Measurements from ENCODE around the gene PDIA6.

Gene PDIA6

DNA sequence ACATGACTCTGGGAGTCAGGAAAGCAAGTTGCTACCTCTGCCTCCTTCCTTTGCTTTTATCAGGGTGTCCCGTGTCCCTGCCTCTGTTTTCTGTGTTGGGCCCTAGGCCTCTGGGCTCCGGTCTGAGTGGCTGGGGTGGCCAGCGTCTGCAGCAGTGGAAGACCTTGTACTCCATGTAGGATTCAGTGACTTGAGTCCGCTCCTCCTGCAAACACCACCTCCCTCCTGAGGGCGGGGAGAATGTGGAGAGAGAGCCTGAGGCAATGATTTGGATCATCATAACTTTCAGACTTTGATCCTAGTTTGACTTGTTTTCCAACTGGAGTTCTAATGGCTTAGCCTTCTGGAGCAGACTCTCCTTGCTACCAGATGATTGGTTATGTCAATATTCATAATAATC is 60.3 kb downstream of the PDIA6 start:
- no peak overlapping the region for H3K27ac ChIP-seq (ENCODE audit: low read depth, low read length, poor library complexity, severe bottlenecking)
- no peaks in the 10 kb centered on the region; the same call in 1 of the 2 replicates for H3K36me3 ChIP-seq (ENCODE audit: insufficient read depth, low read length)
- H3K27me3 ChIP-seq (ENCODE audit: insufficient read depth, low read length): no peaks in the 10 kb centered on the region
- H3K4me2 ChIP-seq (ENCODE audit: low read length): no peak overlapping the region
- H3K9me3 ChIP-seq (ENCODE audit: low read length): no peaks in the 10 kb centered on the region
- peaks cover 10% of the 10 kb centered on the region for H3K4me1 ChIP-seq (ENCODE audit: insufficient read depth, low read length, severe bottlenecking)
- H4K20me1 ChIP-seq (ENCODE audit: insufficient read depth, low read length): no peaks in the 10 kb centered on the region
- no peaks in the 10 kb centered on the region for H3F3A ChIP-seq (ENCODE audit: insufficient read depth, low read length)
- H3K79me2 ChIP-seq (ENCODE audit: insufficient read depth, low read length): no peaks in the 10 kb centered on the region
- H3K4me3 ChIP-seq (ENCODE audit: low read depth, low read length, poor library complexity, severe bottlenecking): no peak overlapping the region
- no peaks in the 10 kb centered on the region for H3K9me2 ChIP-seq (ENCODE audit: low read depth, low read length)
- no peak overlapping the region for H3K9ac ChIP-seq (ENCODE audit: low read length)
- H2AFZ ChIP-seq (ENCODE audit: low read length): no peak overlapping the region
- TF ChIP-seq, protein P1, sequence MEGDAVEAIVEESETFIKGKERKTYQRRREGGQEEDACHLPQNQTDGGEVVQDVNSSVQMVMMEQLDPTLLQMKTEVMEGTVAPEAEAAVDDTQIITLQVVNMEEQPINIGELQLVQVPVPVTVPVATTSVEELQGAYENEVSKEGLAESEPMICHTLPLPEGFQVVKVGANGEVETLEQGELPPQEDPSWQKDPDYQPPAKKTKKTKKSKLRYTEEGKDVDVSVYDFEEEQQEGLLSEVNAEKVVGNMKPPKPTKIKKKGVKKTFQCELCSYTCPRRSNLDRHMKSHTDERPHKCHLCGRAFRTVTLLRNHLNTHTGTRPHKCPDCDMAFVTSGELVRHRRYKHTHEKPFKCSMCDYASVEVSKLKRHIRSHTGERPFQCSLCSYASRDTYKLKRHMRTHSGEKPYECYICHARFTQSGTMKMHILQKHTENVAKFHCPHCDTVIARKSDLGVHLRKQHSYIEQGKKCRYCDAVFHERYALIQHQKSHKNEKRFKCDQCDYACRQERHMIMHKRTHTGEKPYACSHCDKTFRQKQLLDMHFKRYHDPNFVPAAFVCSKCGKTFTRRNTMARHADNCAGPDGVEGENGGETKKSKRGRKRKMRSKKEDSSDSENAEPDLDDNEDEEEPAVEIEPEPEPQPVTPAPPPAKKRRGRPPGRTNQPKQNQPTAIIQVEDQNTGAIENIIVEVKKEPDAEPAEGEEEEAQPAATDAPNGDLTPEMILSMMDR (IDR thresholded peaks at IDR 0.05; ENCODE audit: low read length): no peak
- no peak for TF ChIP-seq EZH2 (IDR thresholded peaks at IDR 0.05; ENCODE audit: borderline replicate concordance, low read length)

DNA sequence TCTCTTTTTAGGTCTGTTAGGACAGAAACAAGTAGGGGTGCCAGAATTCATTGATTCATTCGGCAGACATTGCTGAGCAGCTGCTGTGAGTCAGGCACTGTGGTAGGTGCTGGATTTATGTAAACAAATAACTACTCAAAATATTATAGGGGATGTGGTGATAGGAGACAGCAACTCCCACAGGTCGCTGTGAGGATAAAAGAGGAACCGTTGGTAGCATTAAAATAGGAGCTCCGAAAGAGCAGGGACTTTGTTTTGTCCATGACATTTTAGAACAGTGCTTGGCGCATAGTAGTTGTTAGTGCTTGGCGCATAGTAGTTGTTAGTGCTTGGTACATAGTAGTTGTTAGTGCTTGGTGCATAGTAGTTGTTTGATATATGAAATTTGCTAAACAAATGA is 62.0 kb downstream of the PDIA6 start:
- Histone ChIP-seq H2AFZ (ENCODE audit: low read length) (no peak overlapping the region), H3K27me3 (ENCODE audit: insufficient read depth, low read length) (no peaks in the 10 kb centered on the region), H3K9me3 (ENCODE audit: low read length) (no peaks in the 10 kb centered on the region), H3F3A (ENCODE audit: insufficient read depth, low read length) (no peaks in the 10 kb centered on the region), H3K27ac (ENCODE audit: low read depth, low read length, poor library complexity, severe bottlenecking) (no peak overlapping the region), H3K79me2 (ENCODE audit: insufficient read depth, low read length) (no peaks in the 10 kb centered on the region), H3K4me2 (ENCODE audit: low read length) (no peak overlapping the region), H3K4me3 (ENCODE audit: low read depth, low read length, poor library complexity, severe bottlenecking) (no peak overlapping the region), H3K9me2 (ENCODE audit: low read depth, low read length) (no peaks in the 10 kb centered on the region), H3K9ac (ENCODE audit: low read length) (no peak overlapping the region), H3K4me1 (ENCODE audit: insufficient read depth, low read length, severe bottlenecking) (peaks cover 25% of the 10 kb centered on the region), H3K36me3 (ENCODE audit: insufficient read depth, low read length) (no peaks in the 10 kb centered on the region; the same call in 1 of the 2 replicates), H4K20me1 (ENCODE audit: insufficient read depth, low read length) (no peaks in the 10 kb centered on the region)
- TF ChIP-seq EZH2 (IDR thresholded peaks at IDR 0.05; ENCODE audit: borderline replicate concordance, low read length): no peak
- TF ChIP-seq, protein P1 (IDR thresholded peaks at IDR 0.05; ENCODE audit: low read length): no peak

DNA sequence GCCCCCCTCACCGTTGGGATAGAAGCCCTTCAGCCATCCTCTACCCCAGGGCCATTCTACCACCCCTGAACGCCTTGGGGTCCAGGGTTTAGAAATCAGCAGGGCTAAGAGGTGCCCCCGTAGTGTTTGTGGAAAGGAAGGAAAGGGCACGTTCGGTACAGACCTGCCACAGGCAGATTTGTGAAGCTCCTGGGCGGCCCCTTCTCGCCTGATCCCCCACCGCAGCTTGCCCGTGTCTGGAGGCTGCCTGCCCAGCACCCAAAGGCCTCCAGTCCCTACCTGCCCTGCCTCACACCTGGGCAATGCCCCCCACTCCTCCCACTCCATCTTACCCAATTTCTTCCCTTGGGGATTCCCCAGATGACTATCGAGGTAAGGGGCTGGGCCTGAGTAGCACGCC is 69.9 kb downstream of the PDIA6 start:
- TF ChIP-seq EZH2 (IDR thresholded peaks at IDR 0.05; ENCODE audit: borderline replicate concordance, low read length): no peak
- TF ChIP-seq, protein P1 (IDR thresholded peaks at IDR 0.05; ENCODE audit: low read length): no peak
- H4K20me1 ChIP-seq (ENCODE audit: insufficient read depth, low read length): no peaks in the 10 kb centered on the region
- no peak overlapping the region for H3K27ac ChIP-seq (ENCODE audit: low read depth, low read length, poor library complexity, severe bottlenecking)
- H3F3A ChIP-seq (ENCODE audit: insufficient read depth, low read length): no peaks in the 10 kb centered on the region; the same call in 1 of the 2 replicates
- H3K36me3 ChIP-seq (ENCODE audit: insufficient read depth, low read length): no peaks in the 10 kb centered on the region
- H3K4me3 ChIP-seq (ENCODE audit: low read depth, low read length, poor library complexity, severe bottlenecking): no peak overlapping the region
- no peak overlapping the region for H3K4me2 ChIP-seq (ENCODE audit: low read length)
- no peak overlapping the region for H3K9ac ChIP-seq (ENCODE audit: low read length)
- peaks cover 32% of the 10 kb centered on the region for H3K4me1 ChIP-seq (ENCODE audit: insufficient read depth, low read length, severe bottlenecking)
- H3K9me2 ChIP-seq (ENCODE audit: low read depth, low read length): no peaks in the 10 kb centered on the region
- no peaks in the 10 kb centered on the region for H3K9me3 ChIP-seq (ENCODE audit: low read length)
- H3K79me2 ChIP-seq (ENCODE audit: insufficient read depth, low read length): no peaks in the 10 kb centered on the region
- no peaks in the 10 kb centered on the region for H3K27me3 ChIP-seq (ENCODE audit: insufficient read depth, low read length)
- H2AFZ ChIP-seq (ENCODE audit: low read length): no peak overlapping the region
